ENCODE measurements around the gene RNF213.

Gene RNF213

DNA sequence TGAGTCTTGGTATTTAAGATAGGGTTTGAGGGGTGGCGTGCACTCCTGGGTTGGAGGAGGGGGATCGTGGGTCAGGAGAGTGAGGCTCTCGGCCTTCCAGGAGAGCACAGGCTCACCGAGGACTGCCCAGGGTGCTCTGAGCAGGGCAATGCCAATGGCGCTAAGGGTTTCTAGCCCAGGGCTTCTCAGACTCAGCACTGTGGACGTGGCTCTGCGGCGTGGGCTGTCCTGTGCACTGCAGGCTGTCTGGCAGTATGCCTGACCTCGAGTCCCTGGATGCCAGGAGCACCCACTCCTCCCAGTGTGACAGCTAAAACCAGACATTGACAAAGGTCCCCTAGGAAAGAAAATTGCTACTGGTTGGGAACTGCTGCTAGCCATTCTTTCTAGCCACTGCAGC lies 117.1 kb downstream of the RNF213 start:
- DNase-seq, result no peak

DNA sequence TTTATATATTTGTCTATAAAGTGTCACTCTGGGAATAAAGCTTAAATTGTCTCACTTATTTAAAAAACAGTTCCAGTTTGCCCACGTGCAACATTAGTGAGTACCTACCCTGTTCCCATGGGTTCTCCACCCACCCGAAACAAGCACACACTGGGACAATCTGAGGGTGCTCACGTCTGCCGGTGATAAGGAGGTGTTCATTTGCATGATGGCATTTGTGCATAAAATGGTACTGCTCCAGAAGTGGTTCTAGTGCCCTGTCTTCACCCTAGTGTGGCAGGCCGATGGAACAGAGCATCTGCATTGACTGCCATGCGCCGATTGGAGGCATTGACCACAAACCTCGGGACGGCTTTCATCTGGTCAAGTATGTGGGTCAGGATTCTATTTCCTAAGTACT lies 118.7 kb downstream of the RNF213 start:
- DNase-seq, result no peak

DNA sequence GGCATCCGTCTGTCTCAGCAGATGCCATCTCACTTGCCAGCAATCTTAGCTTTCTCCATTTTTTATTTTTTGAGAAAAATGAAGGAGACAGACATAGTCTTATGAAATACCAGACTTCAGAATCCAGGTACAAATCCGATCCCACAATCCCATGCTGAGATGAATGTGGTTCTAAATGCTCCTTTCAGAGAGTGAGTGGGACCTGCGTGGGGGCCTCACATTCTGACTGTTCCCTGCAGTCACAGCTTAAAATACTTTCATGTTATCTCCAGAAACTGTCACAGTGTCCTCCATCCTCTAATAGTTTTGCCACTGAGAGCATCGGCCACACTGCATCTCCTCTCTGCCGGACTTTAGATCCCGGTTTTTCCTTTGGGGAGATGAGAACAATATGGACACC lies 119.4 kb downstream of the RNF213 start:
- DNase-seq, result no peak

DNA sequence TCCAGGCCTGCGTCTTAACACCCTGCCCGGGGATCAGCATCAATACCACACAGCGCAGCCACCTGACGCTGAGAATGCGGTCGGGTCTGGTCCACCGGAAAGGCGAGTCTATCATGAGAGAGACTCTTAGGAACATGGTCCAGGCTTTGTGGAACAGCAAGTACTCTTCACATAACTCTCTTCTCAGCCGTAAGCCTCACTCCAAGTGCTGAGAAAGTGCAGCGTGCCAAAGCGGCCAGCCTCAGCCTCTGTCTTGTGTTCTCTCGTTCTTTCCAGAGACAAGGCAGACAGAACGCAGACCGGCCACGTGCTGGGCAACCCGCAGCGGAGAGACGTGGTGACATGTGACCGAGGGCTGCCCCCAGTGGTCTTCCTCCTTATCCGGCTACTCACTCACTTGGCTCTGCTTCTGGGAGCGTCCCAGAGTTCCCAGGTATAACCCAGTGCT lies 119.9 kb downstream of the RNF213 start:
- no peak for DNase-seq

DNA sequence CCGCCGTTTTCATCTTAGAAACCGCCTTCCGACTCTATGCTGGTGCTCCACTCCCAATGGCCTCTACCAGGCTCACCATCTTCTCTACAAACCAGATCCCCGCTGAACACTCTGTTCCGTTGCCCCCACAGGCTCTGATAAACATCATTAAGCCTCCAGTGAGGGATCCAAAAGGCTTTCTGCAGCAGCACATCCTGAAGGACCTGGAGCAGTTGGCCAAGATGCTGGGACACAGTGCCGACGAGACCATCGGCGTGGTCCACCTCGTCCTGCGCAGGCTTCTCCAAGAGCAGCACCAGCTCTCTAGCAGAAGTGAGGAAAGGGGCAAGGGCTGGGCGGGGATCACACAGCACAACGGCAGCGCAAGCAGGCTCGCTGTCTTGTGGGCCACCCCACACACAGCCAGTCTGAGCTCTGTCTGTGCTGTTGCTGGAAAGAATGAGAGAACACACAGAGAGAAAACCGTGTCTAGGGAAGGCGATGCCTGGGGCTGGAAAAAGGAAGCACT lies 120.8 kb downstream of the RNF213 start:
- DNase-seq, result no peak

DNA sequence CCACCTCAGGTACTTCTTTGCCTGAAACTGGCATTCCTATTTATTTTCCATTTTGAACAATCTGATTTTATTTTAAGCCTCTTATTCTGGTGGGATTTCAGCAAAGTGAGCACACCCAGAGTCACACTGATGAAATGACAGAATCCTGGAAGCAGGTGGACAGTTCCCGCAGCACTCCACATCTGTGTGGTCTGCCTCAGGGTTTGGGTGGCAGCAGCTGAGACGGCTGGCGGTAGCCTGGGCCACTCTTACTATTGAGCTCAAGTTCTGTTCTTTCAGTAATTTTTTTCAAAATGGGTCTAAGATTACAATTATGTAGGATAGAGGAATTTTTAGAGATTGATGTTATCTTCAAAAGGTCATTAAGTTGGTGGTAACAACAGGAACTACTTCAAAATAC lies 121.8 kb downstream of the RNF213 start:
- DNase-seq, result no peak

DNA sequence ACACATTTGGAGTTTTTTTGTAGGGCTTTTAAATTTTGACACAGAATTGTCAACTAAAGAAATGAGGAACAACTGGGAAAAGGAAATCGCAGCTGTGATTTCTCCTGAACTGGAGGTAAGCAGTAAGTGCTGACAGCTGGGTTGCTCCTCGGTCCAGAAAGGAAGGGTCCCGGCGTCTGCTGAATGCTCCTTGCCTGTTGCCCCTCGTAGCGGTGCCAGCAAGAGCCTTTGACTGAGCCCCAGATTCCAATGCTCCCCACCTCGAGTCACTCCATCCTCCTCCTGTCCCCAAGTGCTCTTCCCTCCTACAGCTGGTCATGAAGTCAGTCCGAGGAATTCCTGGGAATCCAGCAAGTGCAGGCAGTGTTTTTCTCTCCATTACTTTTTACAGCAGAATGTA lies 122.3 kb downstream of the RNF213 start:
- DNase-seq, result no peak

DNA sequence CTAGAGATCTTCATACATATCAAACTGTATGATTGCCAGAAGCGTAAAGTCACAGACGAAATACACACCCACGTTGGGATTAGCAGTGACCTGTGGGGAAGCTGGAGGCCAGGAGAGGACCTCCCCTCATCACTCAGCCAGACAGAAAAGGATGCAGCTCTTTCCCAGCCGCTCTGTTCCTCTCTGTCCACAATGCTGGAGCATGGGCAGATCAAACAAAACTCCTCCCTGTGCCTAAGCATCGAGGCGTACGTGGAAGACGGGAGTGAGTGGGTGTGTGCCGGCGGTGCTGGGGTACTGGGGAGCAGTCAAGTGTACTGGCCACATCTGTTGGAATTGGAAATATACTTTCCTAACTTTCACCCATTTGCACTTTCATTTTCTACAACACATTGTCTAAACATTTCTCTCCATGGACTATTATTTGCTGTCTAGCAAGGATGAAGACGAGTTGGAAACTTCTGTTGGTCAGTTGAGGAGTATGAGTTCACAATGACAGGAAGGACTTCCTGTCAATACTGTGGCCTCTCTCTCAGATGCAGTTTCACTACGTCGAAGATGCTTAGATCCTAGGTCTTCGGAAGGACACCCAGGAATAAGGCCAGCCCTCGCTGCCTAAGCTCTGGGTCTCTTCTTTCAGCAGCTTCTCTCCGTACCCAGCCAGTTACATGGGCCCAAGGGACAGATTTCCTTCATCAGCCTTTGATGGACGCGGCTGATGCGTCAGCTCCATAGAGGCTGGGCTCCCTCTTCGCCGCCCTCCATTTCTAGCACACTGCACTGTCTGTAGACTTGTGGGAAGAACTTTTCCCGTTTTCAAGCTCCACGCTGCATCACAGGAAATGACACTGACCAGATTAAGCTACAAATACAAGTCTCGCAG lies 123.7 kb downstream of the RNF213 start:
- no peak for DNase-seq

DNA sequence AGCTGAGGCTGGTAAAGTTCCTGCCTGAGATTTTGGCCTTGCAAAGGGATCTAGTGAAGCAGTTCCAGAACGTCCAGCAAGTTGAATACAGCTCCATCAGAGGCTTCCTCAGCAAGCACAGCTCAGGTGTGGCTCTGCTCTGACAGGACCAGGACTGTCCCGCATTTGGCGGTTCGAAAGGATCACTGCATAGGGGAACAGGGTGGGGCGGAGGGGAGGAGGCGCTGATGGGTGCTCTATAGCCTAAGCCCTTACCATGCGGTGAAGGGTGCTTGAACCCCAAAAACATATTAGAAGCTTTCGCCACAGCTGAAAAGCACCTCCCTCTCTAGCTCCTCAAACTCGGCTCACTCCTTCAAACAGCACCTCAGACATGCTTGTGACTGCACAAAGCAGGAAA lies 124.4 kb downstream of the RNF213 start:
- no peak for DNase-seq

DNA sequence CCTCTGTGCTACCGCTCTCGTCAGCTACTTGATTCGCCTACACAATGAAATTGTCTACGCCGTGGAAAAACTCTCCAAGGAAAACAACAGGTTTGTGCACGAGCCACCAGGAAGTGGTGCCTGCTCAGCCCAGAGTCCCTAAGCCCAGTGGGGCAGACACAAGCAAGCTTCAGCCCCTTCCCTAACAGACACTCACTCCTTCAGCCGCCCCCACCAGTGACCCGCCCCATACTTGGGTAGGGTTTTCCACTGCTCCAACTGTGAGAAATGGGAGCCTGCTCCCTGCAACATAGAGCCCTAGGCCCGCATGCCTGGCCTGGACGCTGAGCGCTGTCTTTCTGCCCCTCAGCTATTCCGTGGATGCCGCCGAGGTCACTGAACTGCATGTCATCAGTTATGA lies 125.7 kb downstream of the RNF213 start:
- DNase-seq, result no peak

DNA sequence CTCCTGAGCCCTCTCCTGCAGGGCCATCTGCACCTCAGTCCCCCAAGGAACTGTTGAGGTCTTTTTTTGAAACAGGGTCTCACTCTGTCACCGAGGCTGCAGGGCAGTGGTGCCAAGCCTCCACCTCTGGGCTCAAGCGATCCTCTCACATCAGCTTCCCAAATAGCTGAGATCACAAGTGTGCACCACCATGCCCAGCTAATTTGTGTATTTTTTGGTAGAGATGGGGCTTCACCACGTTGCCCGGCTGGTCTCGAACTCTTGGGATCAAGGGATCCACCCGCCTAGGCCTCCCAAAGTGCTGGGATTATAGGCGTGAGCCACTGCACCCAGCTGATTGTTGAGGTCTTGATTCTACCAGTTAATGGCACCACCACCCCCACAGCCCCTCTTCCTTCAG lies 126.4 kb downstream of the RNF213 start:
- no peak for DNase-seq

DNA sequence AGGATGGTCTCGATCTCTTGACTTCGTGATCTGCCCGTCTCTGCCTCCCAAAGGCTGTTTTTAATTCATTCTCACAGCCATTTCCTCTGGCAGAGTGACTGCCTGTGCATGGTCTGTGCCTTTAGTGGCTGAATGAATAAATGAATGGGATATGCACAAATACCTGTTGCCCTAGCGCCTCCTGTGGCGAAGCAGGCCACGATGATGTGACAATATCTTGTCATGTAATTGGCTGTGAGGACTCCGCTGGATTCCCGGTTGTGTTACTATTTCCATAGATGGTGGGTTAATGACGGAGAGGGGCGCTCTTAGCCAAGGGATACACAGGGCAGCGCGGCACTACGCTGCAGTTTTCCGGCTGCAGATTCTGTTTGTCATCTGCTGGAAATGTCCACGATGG lies 127.5 kb downstream of the RNF213 start:
- no peak for DNase-seq

DNA sequence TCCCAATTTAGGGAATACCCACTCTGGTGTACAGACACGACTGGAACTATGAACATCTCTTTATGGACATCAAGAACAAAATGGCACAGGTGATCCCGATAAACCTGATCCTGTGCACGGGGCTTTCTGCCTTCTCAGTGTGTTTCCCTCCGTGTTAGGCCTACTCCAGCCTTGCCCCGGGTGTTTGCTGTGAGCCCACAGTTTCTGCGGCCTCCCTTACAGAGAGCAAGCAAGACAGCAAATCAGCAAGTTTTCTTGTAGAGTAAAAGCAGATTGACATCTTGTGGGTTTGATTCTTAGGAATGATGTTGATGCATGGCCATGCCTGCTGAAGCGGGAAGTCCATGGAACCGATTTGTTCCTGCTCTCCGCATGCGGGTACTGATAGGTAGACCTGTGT lies 127.9 kb downstream of the RNF213 start:
- no peak for DNase-seq

DNA sequence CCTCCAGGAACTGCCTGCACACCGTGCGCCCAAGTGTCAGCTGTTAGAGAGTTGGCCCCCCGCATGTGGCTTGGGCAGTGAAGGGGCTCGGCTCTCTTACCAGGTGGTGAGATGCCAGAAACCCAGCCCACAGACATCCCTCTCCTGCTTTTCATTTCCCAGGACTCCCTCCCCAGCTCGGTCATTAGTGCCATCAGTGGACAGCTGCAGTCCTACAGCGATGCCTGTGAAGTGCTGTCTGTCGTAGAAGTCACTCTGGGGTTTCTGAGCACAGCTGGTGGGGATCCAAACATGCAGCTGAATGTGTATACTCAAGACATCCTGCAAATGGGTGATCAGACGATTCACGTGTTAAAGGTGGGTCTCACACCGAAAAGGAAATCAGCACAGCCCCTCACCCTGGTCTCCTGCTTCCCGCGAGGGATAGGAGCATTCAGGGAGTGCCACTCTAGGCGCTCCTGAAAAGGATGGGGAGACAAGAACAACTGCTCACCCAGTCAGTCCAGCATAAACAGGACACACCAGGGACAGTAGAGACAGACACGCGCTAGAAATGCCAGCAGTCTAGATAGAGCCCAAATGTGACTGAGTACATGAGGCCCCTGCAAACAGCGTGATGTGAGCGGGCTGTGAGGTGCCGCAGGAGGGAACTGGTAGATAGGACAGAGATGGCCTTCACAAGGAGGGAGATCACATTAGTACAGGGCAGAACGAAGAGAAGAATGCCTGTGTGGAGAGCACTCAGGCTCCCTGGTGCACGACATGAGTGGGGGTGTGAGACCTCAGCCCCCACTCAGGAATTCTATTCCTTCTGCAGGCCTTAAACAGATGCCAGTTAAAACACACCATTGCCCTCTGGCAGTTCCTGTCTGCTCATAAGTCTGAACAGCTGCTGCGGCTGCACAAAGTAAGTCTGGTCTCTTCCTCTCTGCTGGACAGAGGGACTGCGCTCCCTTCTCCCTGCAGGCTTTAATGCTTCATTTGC lies 128.7 kb downstream of the RNF213 start:
- no peak for DNase-seq

DNA sequence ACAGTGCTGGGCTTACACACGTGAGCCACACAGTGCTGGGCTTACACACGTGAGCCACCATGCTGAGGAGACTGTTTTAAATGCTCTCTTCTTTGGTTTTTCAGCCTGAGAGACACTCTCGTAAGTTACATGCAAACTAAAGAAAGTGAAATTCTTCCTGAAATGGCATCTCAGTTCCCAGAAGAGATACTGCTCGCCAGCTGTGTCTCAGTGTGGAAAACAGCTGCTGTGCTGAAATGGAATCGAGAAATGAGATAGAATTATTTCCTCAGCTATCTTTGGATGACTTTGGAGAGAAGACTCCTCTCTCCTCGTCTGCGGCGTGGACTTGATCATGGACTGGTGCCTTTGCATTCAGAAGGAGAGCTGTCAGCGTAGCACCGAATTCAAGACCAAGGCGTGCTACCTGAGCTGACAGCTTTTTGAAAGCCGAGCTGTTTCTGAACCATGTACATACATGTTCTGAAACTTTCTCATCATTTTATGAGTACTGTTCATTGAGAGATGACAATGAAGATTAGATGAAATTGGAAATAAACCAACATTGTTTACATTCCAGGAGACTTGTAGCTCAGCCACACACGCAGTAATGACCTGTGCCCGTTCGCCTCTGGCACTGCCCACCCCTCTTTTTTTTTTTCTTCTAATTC lies 132.7 kb downstream of the RNF213 start:
- DNase-seq, result no peak

DNA sequence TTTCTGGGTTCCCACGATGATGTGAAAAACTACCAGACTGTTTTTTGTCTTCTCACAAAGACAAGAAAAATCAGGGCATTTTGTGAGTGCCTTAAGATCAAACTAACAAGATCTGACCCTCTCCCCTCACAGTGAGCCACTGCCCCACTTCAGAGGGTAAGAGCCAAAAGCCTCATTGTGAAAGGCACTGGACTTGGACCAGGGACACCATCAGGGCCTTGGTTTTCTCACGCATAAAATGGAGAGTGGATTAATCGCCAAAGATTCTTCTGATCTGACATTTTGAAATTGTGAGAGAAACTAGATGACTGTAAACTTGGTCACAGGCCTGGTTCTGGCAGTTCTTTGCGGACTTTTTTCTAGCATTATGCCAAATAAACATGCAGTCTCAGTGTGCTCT lies 133.3 kb downstream of the RNF213 start:
- DNase-seq, result no peak

DNA sequence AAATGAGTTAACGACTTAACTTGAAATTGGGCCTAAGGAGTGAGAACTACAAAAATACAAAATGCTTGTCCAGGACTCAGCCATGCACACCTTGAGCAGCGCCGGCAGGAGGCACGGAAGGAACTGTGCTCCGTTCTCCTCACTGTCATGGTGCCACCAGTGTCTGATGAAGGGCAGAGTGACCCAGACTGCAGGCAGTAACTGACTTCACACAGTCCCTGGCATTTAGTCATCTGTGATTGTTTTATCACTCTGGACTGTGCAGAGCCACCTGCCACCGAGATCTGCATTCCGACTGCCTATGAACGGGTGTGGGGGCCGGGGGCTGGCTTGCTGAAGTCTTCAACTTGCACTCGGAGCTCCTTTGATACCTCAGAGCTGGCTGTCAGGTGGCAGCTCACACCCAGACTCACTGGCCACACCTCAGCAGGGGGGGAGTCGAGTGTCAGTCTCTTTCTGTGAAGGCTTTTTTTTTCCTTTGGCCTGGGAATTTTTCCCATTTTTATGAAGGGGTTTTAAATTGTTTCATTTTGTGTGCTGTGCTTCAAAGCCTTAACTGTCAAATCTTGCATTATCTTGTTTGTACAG lies 134.1 kb downstream of the RNF213 start:
- DNase-seq, result no peak

DNA sequence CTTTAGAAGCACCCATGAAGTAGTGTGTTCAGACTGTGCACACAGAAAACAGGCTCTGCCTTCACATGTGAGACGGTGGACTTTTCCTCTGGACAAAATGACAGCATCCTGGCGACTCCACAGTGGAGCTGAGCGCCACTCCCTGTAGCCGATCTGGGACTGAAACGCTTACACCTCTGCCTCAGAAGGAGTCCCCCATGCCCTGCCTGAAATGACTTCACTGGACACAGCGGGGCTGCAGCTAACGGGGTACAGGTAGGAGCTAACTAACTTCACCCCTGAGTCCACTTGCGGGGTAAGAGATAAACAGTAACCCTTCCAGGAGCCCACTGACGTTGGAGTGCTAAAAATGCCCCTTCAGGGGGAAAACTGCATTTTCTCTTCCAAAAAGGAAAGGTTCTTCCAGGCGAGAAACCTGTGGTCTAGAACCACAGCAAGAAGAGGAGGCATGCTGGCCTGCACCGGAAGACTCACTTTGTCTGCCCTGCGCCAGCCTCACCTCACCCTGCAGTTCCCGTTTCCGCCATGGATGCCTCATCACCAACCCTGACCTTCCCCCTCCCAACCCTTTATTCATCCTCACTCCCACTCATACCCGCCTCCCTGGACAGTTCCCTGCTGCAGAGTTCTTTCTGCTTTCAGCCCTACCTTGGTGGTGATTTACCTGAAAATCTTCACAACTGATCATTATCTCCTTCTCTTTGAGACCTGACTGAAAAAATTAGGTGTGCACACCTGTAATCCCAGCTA lies 134.9 kb downstream of the RNF213 start:
- no peak for DNase-seq

DNA sequence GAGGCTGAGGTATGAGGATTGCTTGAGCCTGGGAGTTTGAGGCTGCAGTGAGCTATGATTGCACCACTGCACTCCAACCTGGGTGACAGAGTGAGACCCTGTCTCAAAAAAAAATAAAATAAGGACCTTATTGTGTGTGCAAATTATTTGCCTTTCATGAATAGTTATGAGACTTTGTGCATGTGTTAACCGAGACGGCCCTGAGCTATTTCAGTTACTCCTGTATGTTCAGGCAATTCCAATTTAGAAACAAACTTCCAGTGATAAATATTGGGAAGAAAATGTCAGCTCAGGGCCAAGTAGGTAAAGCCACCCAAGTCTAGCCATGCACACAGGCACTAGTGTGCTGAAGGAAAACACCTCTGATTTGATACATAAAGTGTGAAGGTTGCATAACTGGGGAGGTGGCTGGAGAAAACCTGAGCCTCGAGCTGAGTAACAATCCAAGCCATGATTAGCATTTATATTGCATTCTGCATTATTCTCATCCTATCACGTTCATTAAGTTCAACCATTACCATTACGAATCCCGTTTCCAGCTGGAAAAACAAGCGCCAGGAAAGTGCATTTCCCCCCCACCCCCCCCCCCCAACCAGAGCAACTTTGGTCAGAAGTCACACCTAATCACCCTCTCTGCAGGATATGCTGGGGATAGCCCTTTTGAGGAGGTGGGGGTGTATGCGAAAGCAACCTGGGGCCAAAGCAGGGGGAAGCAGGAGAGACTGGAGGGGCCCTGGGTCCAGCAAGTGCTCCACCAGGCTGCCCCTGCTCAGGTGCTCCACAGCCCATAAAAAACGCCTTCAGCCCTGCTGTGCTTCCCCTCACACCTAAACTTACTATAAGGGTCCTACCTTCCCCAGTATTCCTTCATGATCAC lies 135.7 kb downstream of the RNF213 start:
- no peak for DNase-seq

DNA sequence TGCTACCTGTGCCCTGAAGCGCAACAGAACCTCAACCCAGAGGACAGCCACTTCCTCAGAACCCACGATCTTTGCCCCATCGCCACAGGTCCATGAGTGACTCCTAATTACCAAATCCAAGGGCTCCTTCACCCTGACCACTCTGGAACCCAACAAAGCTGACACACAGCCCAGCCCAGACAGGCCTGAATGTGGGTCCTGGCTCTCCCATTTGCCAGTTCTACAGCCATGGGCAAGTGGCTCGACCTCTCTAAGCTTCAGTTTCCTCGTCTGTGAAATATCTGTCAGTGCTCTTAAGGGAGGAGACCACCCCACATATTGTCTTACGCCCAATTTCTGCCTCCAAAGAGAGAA lies 136.4 kb downstream of the RNF213 start:
- DNase-seq, result no peak

DNA sequence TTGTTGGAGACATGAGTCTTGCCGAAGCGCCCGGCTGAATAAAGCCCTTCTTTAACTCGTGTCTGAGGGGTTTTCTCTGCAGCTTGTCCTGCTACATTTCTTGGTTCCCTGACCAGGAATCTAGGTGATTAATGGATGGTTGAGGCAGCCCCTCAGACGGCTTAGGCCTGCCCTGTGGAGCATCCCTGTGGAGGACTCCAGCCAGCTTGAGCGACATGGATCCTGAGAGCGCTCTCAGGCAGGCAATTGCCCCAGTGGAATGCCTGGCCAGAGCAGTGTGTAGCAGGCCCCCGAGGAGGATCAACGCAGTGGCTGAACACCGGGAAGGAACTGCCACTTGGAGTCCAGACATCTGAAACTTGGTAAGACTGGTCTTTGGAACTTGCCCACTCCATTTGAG lies 137.0 kb downstream of the RNF213 start:
- DNase-seq, result no peak

Measured in fibroblast of skin of right biceps (primary cell).